Measurements from ENCODE around the gene GSS.
"Not testable (repeated sequence)": the region's sequence is repeated elsewhere in the genome, so short reads cannot be mapped to it uniquely, and the experiment has no call there.

GSS gene

GRCh38 chr20:34895465-34895864, 60.1 kb downstream of the GSS start:
- DNase-seq = no peak

DNA sequence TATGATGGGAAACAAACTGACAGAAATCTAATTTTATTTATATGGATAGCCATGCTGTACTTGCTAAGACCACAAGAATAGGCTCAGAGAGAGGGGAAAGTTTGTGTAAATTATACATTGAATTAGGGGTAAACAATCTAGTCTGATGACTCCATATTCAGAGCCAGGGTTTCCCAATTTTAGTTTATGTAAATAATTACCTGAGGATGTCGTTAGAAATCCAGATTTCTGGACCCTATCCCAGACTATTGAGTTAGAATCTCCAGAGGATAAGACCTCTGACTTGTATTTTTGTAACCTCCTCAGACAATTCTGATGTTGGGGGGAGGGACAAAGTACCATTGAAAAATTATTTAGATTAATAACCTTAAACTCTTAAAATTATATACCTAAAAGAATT, 60.9 kb downstream of the GSS start:
- no peak for DNase-seq

- DNase-seq = no peak
Measured at GRCh38 chr20:34892671-34893070, 62.9 kb downstream of the GSS start.

- no peak for DNase-seq
Measured at GRCh38 chr20:34891166-34892062, 64.2 kb downstream of the GSS start.

DNA sequence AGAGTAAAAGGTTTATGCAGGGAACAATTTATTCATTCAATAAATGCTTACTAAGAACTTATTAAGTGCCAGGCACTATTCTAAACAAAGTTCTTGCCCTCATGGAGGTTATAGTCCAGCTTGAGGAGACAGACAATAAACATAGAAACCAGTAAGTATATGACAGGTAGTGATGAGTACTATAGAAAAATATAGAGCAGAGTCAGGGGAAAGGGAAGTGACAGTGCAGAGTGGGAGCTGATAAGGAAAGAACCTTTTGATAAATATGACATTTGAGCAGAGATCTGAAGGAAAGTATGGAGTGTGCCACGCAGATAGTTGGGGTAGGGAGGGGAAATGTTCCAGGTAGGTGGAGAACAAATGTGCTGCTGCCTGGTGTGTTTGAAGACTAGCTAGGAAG, 67.1 kb downstream of the GSS start:
- DNase-seq = no peak

- no peak for DNase-seq
Measured at GRCh38 chr20:34887023-34887422, 68.6 kb downstream of the GSS start.

DNA sequence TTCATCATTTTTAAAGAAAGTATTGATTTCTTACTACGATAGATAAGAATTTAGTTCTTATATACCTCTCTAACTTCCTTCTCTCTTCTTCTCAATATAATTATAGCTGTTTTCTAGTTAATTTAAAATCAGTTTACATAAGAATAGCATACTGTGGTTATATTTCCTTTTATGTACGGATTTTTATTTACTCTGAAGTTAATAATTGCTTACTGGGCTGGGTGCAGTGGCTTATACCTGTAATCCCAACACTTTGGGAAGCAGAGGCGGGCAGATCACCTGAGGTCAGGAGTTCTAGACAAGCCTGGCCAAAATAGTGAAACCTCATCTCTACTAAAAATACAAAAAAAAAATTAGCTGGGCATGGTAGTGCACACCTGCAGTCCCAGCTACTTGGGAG, 69.5 kb downstream of the GSS start:
- no peak for DNase-seq

DNA sequence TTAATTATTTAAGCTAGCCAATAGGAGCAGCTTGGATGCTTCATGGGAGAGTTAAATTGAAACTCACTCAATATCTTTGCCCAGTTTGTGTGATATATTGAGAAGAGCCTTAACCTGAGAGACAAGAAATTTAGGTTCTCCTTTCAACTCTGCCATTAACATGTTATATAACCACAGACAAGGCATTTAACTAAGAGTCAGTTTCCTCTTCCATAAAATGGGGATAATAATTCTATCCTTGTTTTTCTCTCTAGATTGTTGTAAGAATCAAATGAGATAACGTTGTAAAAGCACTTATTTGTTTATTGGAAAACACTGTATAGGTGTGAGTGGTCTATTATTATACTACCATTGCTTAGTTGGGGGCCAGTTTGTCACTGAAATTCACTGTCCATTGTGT, 71.3 kb downstream of the GSS start:
- no peak for DNase-seq

DNA sequence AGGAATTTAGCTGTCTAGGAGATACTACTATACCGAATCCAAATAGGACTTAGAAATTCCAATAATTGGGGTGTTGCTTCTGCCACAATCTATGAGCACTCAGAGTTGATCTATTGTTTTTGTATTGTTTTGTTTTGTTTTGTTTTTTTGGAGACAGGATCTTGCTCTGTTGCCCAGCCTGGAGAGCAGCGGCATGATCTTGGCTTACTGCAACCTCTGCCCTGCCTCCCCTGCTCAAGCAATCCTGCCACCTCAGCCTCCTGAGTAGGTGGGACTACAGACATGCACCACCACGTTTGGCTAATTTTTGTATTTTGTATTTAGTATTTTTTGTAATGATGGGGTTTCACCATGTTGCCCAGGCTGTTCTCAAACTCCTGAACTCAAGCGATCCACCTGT, 71.8 kb downstream of the GSS start:
- no peak for DNase-seq

DNA sequence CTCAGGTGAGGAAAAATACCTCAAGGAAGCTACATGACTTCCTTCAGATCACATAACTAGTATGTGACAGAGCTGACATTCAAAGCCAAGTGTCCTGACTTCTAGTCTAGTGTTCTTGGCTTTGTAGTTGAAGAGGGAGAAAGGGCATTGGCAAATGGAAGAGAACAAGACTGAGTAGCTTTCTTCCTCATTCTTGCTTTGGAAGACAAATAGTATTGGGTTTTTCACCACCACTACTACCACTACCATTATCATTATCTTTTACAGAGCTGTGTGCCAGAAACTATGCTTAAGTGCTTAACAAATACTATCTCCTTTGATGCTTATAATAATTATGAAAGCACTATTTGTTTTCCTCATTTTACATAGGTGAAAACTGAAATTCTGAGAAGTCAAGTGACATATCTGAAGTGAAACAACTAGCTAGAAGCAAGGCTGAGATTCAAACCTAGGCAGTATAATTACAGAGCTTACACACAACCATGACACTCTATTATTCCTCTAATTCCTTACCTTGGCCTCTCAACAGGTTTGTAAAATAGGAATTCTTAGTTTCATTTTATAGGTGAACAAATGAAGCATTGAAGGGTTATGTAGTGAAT, 72.4 kb downstream of the GSS start:
- DNase-seq = no peak

- DNase-seq = no peak
Measured at GRCh38 chr20:34881689-34882088, 73.9 kb downstream of the GSS start.

- not testable (repeated sequence) for DNase-seq
Measured at GRCh38 chr20:34880971-34881370, 74.6 kb downstream of the GSS start.

DNA sequence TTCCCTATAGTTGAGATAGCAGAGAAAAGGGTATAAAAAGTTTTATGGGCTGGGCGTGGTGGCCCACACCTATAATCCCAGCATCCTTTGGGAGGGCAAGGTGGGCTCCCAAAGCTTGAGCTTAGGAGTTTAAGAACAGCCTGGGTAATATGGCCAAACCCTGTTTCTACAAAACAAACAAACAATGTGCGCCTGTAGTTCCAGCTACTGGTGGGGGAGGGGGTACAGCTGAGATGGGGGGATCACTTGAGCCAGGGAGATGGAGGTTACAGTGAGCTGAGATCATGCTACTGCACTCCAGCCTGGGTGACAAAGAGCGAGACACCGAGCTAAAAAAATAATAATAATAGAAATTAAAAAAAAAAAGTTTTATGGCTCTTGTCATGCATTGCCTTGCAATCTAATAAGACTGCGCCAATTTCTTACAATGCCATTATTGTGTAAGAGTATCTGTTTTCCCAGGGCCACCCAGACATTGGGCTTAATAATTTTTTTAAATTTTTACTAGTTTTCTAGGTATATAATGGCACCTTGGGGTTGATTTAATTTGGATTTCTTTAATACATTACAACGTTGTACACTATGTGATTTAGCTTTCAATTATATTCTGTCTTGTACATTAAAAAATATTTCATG, 75.3 kb downstream of the GSS start:
- DNase-seq = no peak

Data from NCI-H1694 treated with DMSO at 0.1 percent for 48 hours (cell line).